Ovary (tissue), 3 donors: ENCODE results near the gene BTN3A1.
"Not testable (repeated sequence)": the region's sequence is repeated elsewhere in the genome, so short reads cannot be mapped to it uniquely, and the experiment has no call there.

Experiments used
- EP300 ChIP-seq: sonication (generic); formaldehyde crosslinking; IDR thresholded peaks from one replicate; pipeline ENCODE4 v1.6.1; 2017; ENCODE audit warnings: antibody characterized with exemption
- POLR2A ChIP-seq: fragments of 450-650 bp; IDR thresholded peaks from one replicate; pipeline ENCODE4 v1.6.1; 2017; ENCODE audit warnings: antibody characterized with exemption, mild to moderate bottlenecking, moderate library complexity
- TF ChIP-seq, protein P1 (sequence below), 3 donors: fragments of 450-650 bp in 2 of 3; fragments of 200-600 bp in 1 of 3; IDR thresholded peaks; one replicate each; pipeline versions ENCODE4 v1.5.1 to v1.8.0; 2016 to 2022; ENCODE audit warnings: antibody characterized with exemption in 3 of 3, mild to moderate bottlenecking in 1 of 3
- donor health status: DM: no; HTN: no; CAD: no.

GRCh38 chr6:26433680-26434079 lies 31.6 kb downstream of the BTN3A1 start:
- TF ChIP-seq, protein P1, sequence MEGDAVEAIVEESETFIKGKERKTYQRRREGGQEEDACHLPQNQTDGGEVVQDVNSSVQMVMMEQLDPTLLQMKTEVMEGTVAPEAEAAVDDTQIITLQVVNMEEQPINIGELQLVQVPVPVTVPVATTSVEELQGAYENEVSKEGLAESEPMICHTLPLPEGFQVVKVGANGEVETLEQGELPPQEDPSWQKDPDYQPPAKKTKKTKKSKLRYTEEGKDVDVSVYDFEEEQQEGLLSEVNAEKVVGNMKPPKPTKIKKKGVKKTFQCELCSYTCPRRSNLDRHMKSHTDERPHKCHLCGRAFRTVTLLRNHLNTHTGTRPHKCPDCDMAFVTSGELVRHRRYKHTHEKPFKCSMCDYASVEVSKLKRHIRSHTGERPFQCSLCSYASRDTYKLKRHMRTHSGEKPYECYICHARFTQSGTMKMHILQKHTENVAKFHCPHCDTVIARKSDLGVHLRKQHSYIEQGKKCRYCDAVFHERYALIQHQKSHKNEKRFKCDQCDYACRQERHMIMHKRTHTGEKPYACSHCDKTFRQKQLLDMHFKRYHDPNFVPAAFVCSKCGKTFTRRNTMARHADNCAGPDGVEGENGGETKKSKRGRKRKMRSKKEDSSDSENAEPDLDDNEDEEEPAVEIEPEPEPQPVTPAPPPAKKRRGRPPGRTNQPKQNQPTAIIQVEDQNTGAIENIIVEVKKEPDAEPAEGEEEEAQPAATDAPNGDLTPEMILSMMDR (IDR thresholded peaks at IDR 0.05), result not testable (repeated sequence)
- not testable (repeated sequence) for TF ChIP-seq POLR2A, EP300
